Umbilical cord (tissue), 2 donors: ENCODE measurements around the gene CMIP. TPM values are rescaled to one million over a fixed set of nuclear protein-coding genes. Genes with fewer than 3 reads are reported as not detected.

Experiments used
- DNase-seq: peaks from one replicate; pipeline ENCODE4 v3.0.0-alpha.2; 2015; ENCODE audit warnings: low spot score
- total RNA-seq: library from RNA; depleted of rRNA; stranded (reverse); fragments of >200 nt; gene quantifications from one replicate; pipeline ENCODE4 v1.2.3, GENCODE V29; 2014; ENCODE audit warnings: low replicate concordance; ENCODE audit not compliant: insufficient read depth

Gene CMIP
- total RNA-seq, 1 donor from 2014 or later, result 24.8 TPM

- no peak for DNase-seq
Measured at GRCh38 chr16:81582655-81583441, 138.2 kb downstream of the CMIP start.

- DNase-seq, result no peak
Measured at GRCh38 chr16:81583893-81584631, 139.5 kb downstream of the CMIP start.

GRCh38 chr16:81585785-81586184 lies 141.2 kb downstream of the CMIP start:
- DNase-seq, result no peak

GRCh38 chr16:81586417-81586816 lies 141.8 kb downstream of the CMIP start:
- no peak for DNase-seq

- DNase-seq, result no peak
Measured at GRCh38 chr16:81586977-81587625, 142.5 kb downstream of the CMIP start.

- DNase-seq, result no peak
Measured at GRCh38 chr16:81587626-81588160, 143.1 kb downstream of the CMIP start.

- no peak for DNase-seq
Measured at GRCh38 chr16:81588326-81589081, 143.9 kb downstream of the CMIP start.

- DNase-seq, result no peak
Measured at GRCh38 chr16:81589975-81590650, 145.5 kb downstream of the CMIP start.

- no peak for DNase-seq
Measured at GRCh38 chr16:81590714-81591544, 146.3 kb downstream of the CMIP start.

GRCh38 chr16:81591545-81591870 lies 146.9 kb downstream of the CMIP start:
- no peak for DNase-seq

GRCh38 chr16:81592353-81592866 lies 147.8 kb downstream of the CMIP start:
- DNase-seq, result no peak

GRCh38 chr16:81593481-81593880 lies 148.9 kb downstream of the CMIP start:
- DNase-seq, result no peak

- no peak for DNase-seq
Measured at GRCh38 chr16:81595629-81596292, 151.2 kb downstream of the CMIP start.

GRCh38 chr16:81597079-81597658 lies 152.6 kb downstream of the CMIP start:
- DNase-seq, result no peak

- DNase-seq, result no peak
Measured at GRCh38 chr16:81598083-81598482, 153.5 kb downstream of the CMIP start.

- no peak for DNase-seq
Measured at GRCh38 chr16:81599034-81599744, 154.6 kb downstream of the CMIP start.

GRCh38 chr16:81600275-81600674 lies 155.7 kb downstream of the CMIP start:
- peak; percentile 82 for DNase-seq

- DNase-seq, result peak; percentile 88
Measured at GRCh38 chr16:81601008-81601428, 156.4 kb downstream of the CMIP start.
